Adrenal gland (tissue), 5 donors: ENCODE data around the gene ELF2.

Source experiments
- CTCF ChIP-seq, 6 experiments: fragments of 450-650 bp in 4 of 6; fragments of 200-600 bp in 2 of 6; sonication (generic) in 1 of 6; IDR thresholded peaks; 1 replicate in 5 of 6; 2 replicates in 1 of 6; pipeline versions ENCODE4 v1.5.1 to v1.8.0; 2016 to 2021; ENCODE audit warnings: antibody characterized with exemption in 6 of 6, mild to moderate bottlenecking in 2 of 6, moderate library complexity in 1 of 6
- POLR2A ChIP-seq, 2 donors: fragments of 450-650 bp; IDR thresholded peaks; one replicate each; pipeline ENCODE4 v1.6.1; 2017; ENCODE audit warnings: antibody characterized with exemption in 2 of 2, mild to moderate bottlenecking in 2 of 2, moderate library complexity in 1 of 2
- donor health status: DM: no; HTN: no; CAD: no.

DNA sequence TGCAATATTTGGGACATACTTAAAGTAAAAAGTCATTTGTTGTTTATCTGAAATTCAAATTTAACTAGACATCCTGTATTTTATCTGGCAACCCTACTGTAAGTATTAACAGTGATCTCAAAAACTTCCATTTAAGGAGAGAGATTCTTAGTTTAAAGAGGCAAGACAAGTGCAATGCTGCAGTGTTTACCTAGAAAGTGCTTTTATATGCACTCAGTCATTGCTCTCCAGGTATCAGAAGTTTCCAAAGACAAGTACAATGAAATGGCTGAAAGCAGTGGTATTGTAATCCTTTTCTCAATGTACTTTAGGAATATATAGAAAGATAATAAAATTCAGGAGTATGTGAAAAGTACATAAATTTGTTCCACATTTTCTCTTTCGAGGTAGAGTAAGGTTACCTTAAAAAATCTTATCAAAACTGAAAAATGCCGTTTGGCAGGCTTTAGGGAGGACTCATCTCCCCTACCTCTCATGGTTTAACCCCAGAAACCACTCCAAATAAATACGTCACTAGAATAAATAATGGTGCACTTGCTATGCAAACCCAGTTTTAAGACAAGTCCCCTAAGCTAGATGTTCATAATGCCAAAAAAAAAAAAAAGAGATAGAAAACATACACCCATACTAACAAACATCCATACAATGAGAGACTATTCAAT is 45.7 kb downstream of the ELF2 start:
- TF ChIP-seq CTCF (IDR thresholded peaks at IDR 0.05) (no peak), POLR2A (IDR thresholded peaks at IDR 0.05) (no peak)
